DOHH2 (cell line): ENCODE results near the gene DCUN1D3.

Source experiments
- H3F3A ChIP-seq: fragments of 200-600 bp; sonication (generic), shearing (Covaris generic); 2 replicates; pipeline ENCODE4 v1.6.0; 2016; ENCODE audit warnings: antibody characterized with exemption, mild to moderate bottlenecking; ENCODE audit not compliant: control insufficient read depth, insufficient read depth
- H3K27ac ChIP-seq: fragments of 200-600 bp; sonication (generic); 2 replicates; pipeline ENCODE4 v1.5.1; 2014; ENCODE audit warnings: low read depth, mild to moderate bottlenecking, low read length, moderate library complexity
- H3K27me3 ChIP-seq: fragments of 200-600 bp; sonication (generic); 2 replicates; pipeline ENCODE4 v1.6.1; 2014; ENCODE audit warnings: mild to moderate bottlenecking, low read length, mixed read lengths; ENCODE audit not compliant: control insufficient read depth
- H3K36me3 ChIP-seq: fragments of 200-600 bp; sonication (generic); 2 replicates; pipeline ENCODE4 v1.6.1; 2014; ENCODE audit warnings: mild to moderate bottlenecking, low read length, moderate library complexity, mixed read lengths; ENCODE audit not compliant: control insufficient read depth
- H3K4me1 ChIP-seq: fragments of 200-600 bp; sonication (generic); 2 replicates; pipeline ENCODE4 v1.6.1; 2014; ENCODE audit warnings: mild to moderate bottlenecking, low read length, mixed read lengths; ENCODE audit not compliant: control insufficient read depth
- H3K4me2 ChIP-seq: fragments of 200-600 bp; sonication (generic); 2 replicates; pipeline ENCODE4 v1.6.0; 2014; ENCODE audit warnings: mild to moderate bottlenecking, low read length, moderate library complexity
- H3K4me3 ChIP-seq: fragments of 200-600 bp; sonication (generic); 2 replicates; pipeline ENCODE4 v1.5.1; 2014; ENCODE audit warnings: mild to moderate bottlenecking, low read length, mixed read lengths
- H3K79me2 ChIP-seq: fragments of 200-600 bp; sonication (generic); 2 replicates; pipeline ENCODE4 v1.6.1; 2014; ENCODE audit warnings: mild to moderate bottlenecking, low read length, mixed read lengths; ENCODE audit not compliant: control insufficient read depth
- H3K9me2 ChIP-seq: fragments of 200-600 bp; sonication (generic); replicated peaks from 2 replicates; pipeline ENCODE4 v1.6.1; 2014; ENCODE audit warnings: mild to moderate bottlenecking, low read length, mixed read lengths; ENCODE audit not compliant: control insufficient read depth
- H3K9me3 ChIP-seq: fragments of 200-600 bp; sonication (generic); 2 replicates; pipeline ENCODE4 v1.6.1; 2014; ENCODE audit warnings: antibody characterized with exemption, low read length, mixed read lengths; ENCODE audit not compliant: control insufficient read depth, insufficient read depth
- H4K20me1 ChIP-seq: fragments of 200-600 bp; sonication (generic); 2 replicates; pipeline ENCODE4 v1.6.0; 2014; ENCODE audit warnings: low read depth, mild to moderate bottlenecking, antibody characterized with exemption, low read length, moderate library complexity; ENCODE audit not compliant: control insufficient read depth, insufficient read depth
- CTCF ChIP-seq: fragments of 200-600 bp; sonication (generic); IDR thresholded peaks from one replicate; pipeline ENCODE4 v1.5.1; 2014; ENCODE audit warnings: antibody characterized with exemption, mild to moderate bottlenecking, low read depth, low read length; ENCODE audit not compliant: poor library complexity, severe bottlenecking
- EZH2phosphoT487 ChIP-seq: fragments of 200-600 bp; sonication (generic); IDR thresholded peaks from 2 replicates; pipeline ENCODE4 v1.6.1; 2017; ENCODE audit warnings: borderline replicate concordance, mild to moderate bottlenecking, antibody characterized with exemption, low read length, moderate library complexity, mixed read lengths

DCUN1D3 gene

GRCh38 chr16:20868890-20869289, 31.3 kb downstream of the DCUN1D3 start:
- H4K20me1 ChIP-seq: no peaks in the 10 kb centered on the region
- H3K79me2 ChIP-seq: peaks cover 17% of the 10 kb centered on the region
- H3K27ac ChIP-seq: no peak overlapping the region
- H3K9me2 ChIP-seq: no peaks in the 10 kb centered on the region
- no peaks in the 10 kb centered on the region for H3K9me3 ChIP-seq
- no peaks in the 10 kb centered on the region for H3F3A ChIP-seq
- no peak overlapping the region for H3K4me3 ChIP-seq
- peaks cover 7% of the 10 kb centered on the region for H3K4me1 ChIP-seq
- H3K27me3 ChIP-seq: no peaks in the 10 kb centered on the region
- no peaks in the 10 kb centered on the region for H3K36me3 ChIP-seq
- H3K4me2 ChIP-seq: no peak overlapping the region
- TF ChIP-seq EZH2phosphoT487 (no peak), CTCF (no peak)

DNA sequence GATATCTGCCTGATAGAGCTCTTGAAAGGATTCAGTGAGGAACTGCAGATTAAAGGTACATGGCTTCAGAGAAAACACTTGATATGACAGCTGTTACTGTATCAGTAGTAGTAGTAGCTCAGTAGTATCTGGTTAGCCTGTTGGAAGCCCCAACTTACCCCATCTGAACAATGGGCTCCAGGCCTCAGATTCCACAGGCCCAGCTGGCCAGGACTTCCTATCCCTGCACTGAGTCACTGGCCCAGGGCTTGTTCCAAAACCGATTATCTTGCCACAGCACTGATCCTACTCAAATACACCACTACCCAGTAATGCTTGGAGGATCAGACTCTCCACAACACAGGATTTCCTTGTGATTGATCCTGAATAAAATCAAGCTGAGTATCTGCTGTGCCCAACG, 32.6 kb downstream of the DCUN1D3 start:
- 0 out of 2 replicates have a peak, but pooled peaks cover 6% of the 10 kb centered on the region for H3K4me1 ChIP-seq
- no peaks in the 10 kb centered on the region for H3F3A ChIP-seq
- H3K27ac ChIP-seq: no peak overlapping the region
- H3K9me2 ChIP-seq: no peaks in the 10 kb centered on the region
- no peaks in the 10 kb centered on the region for H4K20me1 ChIP-seq
- no peak overlapping the region for H3K4me3 ChIP-seq
- H3K36me3 ChIP-seq: no peaks in the 10 kb centered on the region
- no peaks in the 10 kb centered on the region for H3K9me3 ChIP-seq
- H3K79me2 ChIP-seq: peaks cover 11% of the 10 kb centered on the region
- H3K27me3 ChIP-seq: no peaks in the 10 kb centered on the region
- H3K4me2 ChIP-seq: no peak overlapping the region
- TF ChIP-seq EZH2phosphoT487 (no peak), CTCF (no peak)

DNA sequence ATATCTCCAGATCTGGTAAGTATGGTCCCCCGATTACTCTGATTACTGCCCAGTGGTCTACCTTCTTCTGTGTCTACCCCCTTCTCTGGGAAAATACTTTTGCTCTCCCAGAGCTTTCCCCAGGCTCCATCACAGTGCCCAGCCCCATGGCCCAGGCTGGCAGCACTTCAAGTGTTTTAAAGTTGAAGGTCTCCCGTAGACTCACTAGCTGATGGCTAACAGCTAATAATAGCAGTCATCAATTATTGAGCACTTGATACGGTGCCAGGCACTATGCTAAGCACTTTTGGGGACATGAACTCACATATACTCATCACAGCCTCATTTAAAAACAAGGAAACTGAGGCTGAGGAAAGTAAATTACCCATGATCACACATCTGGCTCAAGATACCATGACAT, 33.4 kb downstream of the DCUN1D3 start:
- Histone ChIP-seq H3K4me2 (no peak overlapping the region), H3K79me2 (peaks cover 11% of the 10 kb centered on the region), H3K4me1 (0 out of 2 replicates have a peak, but pooled peaks cover 6% of the 10 kb centered on the region), H3K27ac (no peak overlapping the region), H3K27me3 (no peaks in the 10 kb centered on the region), H3K9me2 (no peaks in the 10 kb centered on the region), H3K9me3 (no peaks in the 10 kb centered on the region), H3K4me3 (no peak overlapping the region), H4K20me1 (no peaks in the 10 kb centered on the region), H3K36me3 (no peaks in the 10 kb centered on the region), H3F3A (no peaks in the 10 kb centered on the region)
- no peak for TF ChIP-seq CTCF
